ENCODE measurements around the gene CAPRIN2.

The CAPRIN2 gene

GRCh38 chr12:30763053-30763452 lies 8.3 kb upstream of the CAPRIN2 start:
- no peak for DNase-seq

GRCh38 chr12:30761730-30762129 lies 7.0 kb upstream of the CAPRIN2 start:
- no peak for DNase-seq

GRCh38 chr12:30757316-30757715 lies 2.6 kb upstream of the CAPRIN2 start:
- no peak for DNase-seq

DNA sequence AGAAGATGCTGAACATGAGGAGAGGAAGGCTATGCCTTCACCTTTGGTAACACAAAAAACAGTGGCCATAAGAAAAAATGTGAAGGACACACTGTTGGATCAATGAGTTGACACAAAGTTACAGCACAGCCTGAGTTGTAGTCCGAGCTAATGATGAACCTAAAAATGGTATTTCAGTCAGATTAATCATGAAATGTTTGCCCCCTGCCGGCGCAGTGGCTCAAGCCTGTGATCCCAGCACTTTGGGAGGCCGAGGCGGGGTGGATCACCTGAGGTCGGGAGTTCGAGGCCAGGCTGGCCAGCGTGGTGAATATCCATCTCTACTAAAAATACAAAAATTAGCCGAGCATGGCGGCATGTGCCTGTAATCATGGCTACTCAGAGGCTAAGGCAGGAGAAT lies 1.3 kb upstream of the CAPRIN2 start:
- DNase-seq, result no peak

- no peak for DNase-seq
These were observed 628 bp upstream of the CAPRIN2 start for GRCh38 chr12:30755395-30755762.

DNA sequence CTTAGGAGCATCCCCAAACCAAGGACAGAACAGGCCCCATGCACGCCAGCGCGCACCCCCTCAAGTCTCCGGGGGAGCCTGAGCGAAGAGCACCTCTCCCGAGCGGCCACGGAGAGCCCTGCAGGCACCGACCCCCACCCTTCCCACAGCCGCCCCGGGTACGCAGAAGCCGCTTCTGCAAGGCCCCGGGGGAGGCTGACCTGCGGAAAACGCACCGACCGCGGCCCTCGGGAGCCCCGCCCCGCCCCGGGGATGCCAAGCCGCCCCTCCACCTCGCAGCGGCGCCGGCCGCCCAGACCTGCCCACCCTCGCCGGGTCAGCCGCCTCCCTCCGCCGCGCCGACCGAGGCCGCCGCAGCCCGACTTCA lies 385 bp downstream of the CAPRIN2 start:
- DNase-seq, result no peak

DNA sequence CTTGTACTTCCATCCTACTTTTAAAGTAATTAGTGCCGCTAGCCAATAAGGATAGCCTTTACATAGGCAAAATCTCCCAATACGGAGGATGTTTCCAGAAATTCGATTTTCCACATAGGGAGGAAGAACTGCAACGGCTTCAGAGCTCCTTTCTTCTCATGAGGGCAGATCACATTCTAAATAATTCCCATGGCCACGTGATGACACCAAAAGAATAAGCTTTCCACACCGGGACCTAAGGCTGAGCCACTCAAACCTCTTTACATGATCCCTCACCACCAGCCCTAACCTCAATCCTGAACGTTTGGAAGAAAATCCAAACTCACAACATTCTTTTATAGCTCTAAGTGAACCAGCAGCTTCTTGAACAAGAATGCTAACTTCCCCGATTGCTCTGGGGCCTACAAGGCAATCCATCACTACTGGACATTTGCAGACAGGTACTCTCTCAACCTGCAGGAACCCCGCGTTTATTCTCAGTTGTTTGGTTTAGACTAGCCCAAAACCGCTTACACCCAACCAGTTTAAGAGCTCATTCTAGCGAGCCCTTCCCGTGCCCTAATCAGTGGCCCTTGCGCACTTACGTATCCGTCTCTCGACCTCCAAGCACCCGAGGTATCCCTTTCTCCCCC lies 884 bp downstream of the CAPRIN2 start:
- DNase-seq, result no peak

DNA sequence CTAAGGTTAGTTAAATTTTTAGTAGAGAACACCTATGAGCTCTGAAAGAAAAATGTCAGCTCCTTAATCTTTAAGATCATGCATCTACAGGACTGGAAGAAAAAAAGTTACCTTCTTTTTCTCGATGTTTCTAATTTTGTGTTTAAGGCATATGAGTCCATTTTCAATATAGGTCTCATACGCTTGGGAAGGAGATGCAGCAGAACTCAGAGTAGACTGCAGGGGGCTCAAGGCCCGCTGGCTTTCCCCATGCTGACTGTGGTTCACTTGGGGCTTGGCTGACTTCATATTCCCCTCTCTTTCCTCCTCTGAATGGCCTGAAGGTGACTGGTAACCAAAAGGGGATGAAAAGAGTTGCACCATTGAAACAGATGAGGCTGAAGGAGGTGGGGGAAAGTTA lies 1.5 kb downstream of the CAPRIN2 start:
- DNase-seq, result no peak

GRCh38 chr12:30752255-30752654 lies 2.5 kb downstream of the CAPRIN2 start:
- no peak for DNase-seq

- no peak for DNase-seq
These were observed 6.6 kb downstream of the CAPRIN2 start for GRCh38 chr12:30748147-30748546.

GRCh38 chr12:30746190-30746589 lies 8.6 kb downstream of the CAPRIN2 start:
- DNase-seq, result no peak

GRCh38 chr12:30744321-30744720 lies 10.4 kb downstream of the CAPRIN2 start:
- no peak for DNase-seq

- no peak for DNase-seq
These were observed 14.5 kb downstream of the CAPRIN2 start for GRCh38 chr12:30740274-30740673.

DNA sequence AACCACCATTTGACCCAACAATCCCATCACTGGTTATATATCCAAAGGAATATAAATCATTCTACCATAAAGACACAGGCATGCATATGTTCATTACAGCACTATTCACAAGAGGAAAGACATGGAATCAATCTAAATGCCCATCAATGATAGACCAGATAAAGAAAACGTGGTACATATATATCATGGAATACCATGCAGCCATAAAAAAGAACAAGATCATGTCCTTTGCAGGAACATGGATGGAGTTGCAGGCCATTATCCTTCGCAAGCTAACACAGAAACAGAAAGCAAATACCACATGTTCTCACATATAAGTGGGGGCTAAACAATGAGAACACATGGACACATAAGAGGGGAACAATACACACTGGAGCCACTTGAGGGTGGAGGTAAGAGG lies 15.7 kb downstream of the CAPRIN2 start:
- no peak for DNase-seq

DNA sequence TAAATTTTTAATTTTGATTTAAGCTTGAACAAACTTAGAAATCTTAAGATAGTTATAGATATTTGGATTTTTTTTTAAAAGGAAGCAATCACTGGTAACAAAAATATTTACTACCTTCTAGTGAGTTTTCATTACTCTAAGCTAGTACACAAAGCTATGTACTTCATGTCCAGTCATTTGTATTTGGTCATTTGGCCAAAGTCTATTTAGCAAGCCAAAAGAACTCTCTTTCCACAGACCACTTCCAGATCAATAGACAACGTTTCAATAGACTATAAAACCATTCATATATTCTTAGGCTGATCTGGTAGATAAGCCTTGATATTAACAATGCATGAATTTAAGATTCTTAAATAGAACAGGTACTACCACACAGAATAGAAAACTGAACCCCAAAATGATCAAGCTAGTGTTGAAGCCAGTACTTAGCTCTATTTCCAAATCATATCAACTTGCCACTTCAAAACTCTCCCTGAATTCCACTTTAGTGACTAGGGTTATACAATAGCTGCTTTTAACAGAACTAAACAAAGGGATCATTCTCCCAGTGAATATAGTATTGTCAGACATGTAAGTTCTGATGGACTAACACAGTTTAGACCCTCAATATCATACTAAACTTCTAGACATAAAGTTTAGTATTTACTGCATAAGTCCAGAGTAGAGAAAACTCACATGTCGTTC lies 21.7 kb downstream of the CAPRIN2 start:
- DNase-seq, result no peak

DNA sequence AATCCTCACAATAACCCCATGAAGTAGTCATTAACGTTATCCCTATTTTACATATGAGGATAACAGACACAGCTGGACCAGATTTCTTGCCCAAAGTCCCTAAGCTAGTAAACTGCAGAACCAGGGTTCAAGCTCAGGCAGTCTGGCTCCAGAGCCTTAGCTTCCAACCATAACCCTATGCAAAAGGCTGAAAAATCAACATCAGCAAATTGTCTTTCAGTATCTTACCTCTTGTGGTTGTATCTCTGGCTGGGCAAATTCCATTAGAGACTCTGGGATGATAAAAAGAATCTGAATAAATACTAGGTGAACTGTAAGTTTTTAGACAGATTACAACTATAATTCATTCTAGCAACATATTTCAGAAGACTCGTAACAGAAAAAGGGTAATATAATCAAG lies 24.7 kb downstream of the CAPRIN2 start:
- DNase-seq, result no peak

DNA sequence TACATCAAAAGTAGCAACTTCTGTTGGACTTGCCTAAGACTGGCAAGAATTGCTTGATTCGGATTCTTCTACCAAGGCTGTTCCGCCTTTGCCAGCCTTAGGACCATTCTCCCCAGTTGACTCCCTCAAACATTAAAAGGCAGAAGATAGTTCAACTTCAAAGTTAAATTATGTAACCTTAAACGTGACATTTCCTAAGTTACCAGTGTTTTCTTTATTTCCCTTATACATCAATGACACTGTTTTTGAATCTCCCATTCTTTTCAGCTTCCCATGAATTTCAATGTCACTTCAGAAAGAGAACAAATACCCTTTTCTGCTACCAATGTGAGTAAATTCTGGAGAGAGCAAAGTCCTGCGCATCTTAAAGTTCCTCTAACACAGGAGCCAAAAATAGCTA lies 25.2 kb downstream of the CAPRIN2 start:
- no peak for DNase-seq

GRCh38 chr12:30726647-30727046 lies 28.1 kb downstream of the CAPRIN2 start:
- no peak for DNase-seq

- DNase-seq, result no peak
These were observed 29.0 kb downstream of the CAPRIN2 start for GRCh38 chr12:30725739-30726138.

DNA sequence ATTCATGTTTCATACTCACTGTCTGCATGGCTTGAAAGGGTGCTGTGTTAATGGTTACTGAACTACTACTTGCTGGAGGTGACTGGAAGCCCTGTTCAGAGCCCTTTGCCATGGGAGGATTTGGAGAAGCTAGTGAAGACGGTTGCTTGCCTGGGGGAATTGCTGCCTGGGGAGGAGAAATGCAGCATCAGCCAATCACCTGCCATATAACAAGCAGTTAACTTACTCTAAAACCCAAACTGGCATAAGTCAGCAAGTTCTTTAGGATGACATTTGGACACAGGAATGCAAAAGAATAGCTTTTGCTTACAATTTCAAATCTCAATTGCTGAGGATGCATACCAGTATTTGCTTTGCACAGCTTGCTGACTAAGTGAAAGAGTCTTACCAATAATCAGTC lies 35.7 kb downstream of the CAPRIN2 start:
- DNase-seq, result no peak

DNA sequence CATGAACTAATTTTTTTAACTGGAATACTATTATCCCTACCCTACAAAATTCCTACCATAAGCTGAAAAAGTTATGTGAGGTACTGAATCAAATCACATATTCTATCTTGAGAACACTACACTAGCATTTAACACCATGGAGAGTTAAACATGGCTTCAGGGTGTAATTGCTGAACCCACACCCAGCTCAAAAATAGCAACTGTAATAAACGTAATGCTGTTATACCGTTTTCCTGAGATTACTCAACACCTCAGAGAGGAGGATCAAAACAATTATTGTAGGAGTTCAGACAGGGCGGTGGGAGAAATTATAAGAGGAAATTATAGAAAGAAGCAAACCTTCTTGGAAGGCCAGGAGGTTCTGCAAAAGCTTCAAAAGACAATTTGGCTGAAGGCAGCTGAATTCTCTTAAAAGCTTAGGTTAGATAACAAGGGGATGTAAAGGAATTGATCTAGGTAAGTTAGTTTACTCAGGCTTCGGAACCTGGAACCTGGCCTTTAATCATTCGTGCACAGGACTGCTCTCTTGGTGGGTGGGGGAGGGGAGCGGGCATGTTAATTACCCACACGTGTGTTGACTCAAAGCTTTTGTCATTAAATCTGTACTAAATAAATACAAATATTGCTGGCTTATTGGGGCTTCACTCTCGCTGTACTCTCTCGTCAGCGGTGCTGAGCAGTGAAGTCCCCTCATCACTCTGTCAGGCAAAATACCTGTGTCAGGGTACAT lies 47.0 kb downstream of the CAPRIN2 start:
- no peak for DNase-seq

- no peak for DNase-seq
These were observed 48.3 kb downstream of the CAPRIN2 start for GRCh38 chr12:30706476-30706875.

DNA sequence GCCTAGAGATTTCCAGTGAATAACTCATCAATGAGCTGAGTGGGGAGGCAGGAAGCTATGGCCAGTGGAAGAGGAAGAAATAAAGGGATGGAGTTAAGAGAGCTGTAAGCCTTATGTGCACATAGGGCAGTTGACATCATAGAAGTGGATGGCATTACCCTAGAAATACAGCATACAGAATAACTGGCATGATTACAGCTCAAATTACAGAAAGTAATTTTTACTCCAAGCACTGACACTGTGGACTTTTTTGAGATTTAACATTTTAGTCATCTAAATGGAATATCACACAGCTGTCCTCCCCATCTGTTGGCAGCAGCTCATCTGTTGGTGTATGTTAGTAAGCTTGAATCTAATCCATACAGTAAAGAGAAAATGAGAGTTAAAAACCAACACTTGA lies 53.7 kb downstream of the CAPRIN2 start:
- no peak for DNase-seq

- DNase-seq, result no peak
These were observed 54.4 kb downstream of the CAPRIN2 start for GRCh38 chr12:30700216-30700900.
